Activated T-helper 2 cell treated with anti-CD3 and anti-CD28 coated beads, Interferon-gamma antibody, Interleukin-2, Interleukin-4, amounts not matched to agents 10 μg/mL and 5 μg/mL and 100 μg/mL, durations not matched to agents 14 hours and 24 hours and 36 hours (primary cell): ENCODE measurements around the gene ADORA2B. TPM values are rescaled to one million over a fixed set of nuclear protein-coding genes. Genes with fewer than 3 reads are reported as not detected.

Source experiments
- DNase-seq: peaks from one replicate; pipeline ENCODE4 v3.0.0; 2021; ENCODE audit warnings: low spot score
- H3K27ac Mint-ChIP-seq: one replicate; pipeline ENCODE4 v1.8.0; 2021; ENCODE audit warnings: mixed read lengths
- H3K27me3 Mint-ChIP-seq: one replicate; pipeline ENCODE4 v1.8.0; 2021; ENCODE audit warnings: low read depth, mixed read lengths
- H3K36me3 Mint-ChIP-seq: one replicate; pipeline ENCODE4 v1.8.0; 2021; ENCODE audit warnings: low read depth, mixed read lengths
- H3K4me1 Mint-ChIP-seq: one replicate; pipeline ENCODE4 v1.8.0; 2021; ENCODE audit warnings: low read depth, mixed read lengths
- H3K4me3 Mint-ChIP-seq: one replicate; pipeline ENCODE4 v1.8.0; 2021; ENCODE audit warnings: low read depth, mild to moderate bottlenecking, moderate library complexity, mixed read lengths
- H3K9me3 Mint-ChIP-seq: one replicate; pipeline ENCODE4 v1.8.0; 2021; ENCODE audit warnings: mixed read lengths
- intact Hi-C: fragments of 100-400 bp; cut with micrococcal nuclease; formaldehyde crosslinking; loops from one replicate; pipeline ENCODE4 v1.15.1; 2023
- total RNA-seq: library from RNA; stranded (reverse); gene quantifications from 2 replicates; pipeline ENCODE4 v1.2.3, GENCODE V29; 2022

ADORA2B gene
- total RNA-seq, 1 donor from 2014 or later, result 4.2 TPM

DNA sequence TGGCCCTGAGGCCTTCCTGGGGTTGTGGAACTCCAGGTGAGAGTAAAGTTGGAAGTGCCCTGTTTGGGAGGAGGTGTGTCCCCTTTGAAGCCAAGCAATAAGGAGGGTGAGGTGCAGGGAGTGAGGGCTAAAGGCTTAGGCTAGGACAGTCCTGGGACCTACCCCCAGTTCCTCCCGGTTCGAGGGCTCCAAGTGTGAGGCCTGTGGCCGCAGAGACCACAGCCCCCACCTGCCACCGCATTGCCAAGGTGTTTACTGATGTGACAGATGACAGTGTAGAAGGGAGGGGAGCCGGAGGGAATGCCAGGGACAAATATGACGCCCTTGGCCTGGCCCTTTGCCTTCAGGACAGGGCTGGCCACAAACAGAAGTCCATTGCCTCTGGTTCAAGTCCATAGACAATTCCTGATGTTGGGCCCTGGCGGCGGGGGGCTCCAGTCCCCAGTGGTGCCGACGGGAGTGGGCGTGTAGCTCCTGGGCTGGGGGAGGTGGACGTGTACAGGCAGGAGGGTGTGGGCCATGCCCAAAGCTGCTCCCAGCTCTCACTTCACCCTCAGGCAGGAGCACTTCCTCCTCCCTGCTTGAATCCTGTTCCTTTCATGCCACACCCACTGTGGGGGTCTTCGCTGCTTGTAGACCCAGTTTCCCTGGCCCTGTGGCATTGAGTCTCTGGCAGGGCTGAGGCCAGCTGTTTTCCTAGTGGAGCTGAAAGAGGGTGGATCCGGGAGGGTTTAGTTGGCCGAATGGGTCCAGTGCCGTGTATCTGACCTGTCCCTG, 3.2 kb downstream of the ADORA2B start:
- H3K27me3 Mint-ChIP-seq, result peaks cover 42% of the 10 kb centered on the region
- no peak overlapping the region for H3K4me3 Mint-ChIP-seq
- H3K36me3 Mint-ChIP-seq, result no peaks in the 10 kb centered on the region

DNA sequence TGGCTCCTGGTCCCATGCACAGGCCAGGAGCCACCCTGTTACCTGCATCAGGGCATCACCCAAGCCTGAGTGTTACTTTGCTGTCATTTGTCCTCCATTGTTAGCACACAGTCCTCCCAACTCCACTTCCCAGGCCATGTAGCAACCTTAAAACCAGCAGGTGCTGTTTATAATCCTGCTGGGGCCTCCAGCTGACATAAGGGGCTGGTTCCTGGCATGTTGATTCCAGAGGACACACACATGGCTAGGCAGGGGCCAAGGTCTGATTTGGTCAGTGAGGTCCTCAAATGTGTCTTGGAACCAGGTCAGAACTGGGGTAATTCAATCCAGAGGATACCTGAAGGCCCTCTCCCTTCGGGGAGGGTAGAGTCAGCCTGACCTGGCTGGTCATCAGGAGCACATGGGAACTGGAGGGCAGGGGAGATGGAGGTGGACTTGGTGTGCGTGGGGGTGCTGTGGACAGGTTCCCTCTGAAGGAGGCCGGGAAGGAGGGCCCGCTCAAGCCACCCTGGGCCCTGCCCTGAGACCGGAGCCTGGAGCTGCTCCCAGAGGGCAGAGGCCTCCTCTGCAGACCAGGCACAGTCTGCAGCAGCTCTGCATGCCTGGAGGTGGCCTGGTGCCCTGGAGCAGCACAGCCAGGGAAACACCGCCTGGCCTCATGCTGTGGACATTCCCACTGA, 6.6 kb downstream of the ADORA2B start:
- no peak overlapping the region for H3K27ac Mint-ChIP-seq
- no peak for DNase-seq
- no peak overlapping the region for H3K4me3 Mint-ChIP-seq
- peaks cover 13% of the 10 kb centered on the region for H3K4me1 Mint-ChIP-seq
- no peaks in the 10 kb centered on the region for H3K9me3 Mint-ChIP-seq
- H3K27me3 Mint-ChIP-seq, result peaks cover 38% of the 10 kb centered on the region
- intact Hi-C loops, result no loop called here
- no peaks in the 10 kb centered on the region for H3K36me3 Mint-ChIP-seq

More for the DNA sequence above, 3.2 kb downstream of the ADORA2B start:
- peaks cover 21% of the 10 kb centered on the region for H3K4me1 Mint-ChIP-seq
- intact Hi-C loops, result no loop called here
- no peak for DNase-seq
- H3K9me3 Mint-ChIP-seq, result no peaks in the 10 kb centered on the region
- H3K27ac Mint-ChIP-seq, result no peak overlapping the region

DNA sequence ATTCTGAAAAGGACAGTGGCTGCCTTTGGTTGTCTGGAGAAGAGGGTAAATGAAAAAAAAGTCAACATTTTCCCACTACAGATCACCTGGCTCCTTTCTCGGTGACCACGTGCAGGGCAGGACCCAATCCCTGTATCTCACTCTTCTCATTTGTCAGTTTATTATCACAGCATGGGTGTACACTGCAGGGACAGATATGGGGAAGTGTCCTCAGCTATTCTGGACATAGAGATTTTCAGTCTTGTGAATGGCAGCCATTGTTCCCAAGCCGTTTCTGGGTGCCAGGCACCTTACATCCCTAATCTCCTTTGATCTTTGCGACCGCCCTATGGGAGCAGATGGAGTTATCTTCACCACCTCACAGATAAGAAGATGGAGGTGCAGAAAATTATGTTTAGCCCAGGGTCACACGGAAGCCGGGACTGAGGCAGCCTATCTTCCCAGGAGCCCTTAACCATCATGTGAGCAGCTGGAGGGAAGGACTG, 7.2 kb downstream of the ADORA2B start:
- intact Hi-C loops, result no loop called here
- Mint-ChIP-seq H3K27me3 (peaks cover 34% of the 10 kb centered on the region), H3K4me3 (no peak overlapping the region), H3K4me1 (peaks cover 14% of the 10 kb centered on the region), H3K27ac (no peak overlapping the region), H3K36me3 (no peaks in the 10 kb centered on the region), H3K9me3 (no peaks in the 10 kb centered on the region)
- no peak for DNase-seq

DNA sequence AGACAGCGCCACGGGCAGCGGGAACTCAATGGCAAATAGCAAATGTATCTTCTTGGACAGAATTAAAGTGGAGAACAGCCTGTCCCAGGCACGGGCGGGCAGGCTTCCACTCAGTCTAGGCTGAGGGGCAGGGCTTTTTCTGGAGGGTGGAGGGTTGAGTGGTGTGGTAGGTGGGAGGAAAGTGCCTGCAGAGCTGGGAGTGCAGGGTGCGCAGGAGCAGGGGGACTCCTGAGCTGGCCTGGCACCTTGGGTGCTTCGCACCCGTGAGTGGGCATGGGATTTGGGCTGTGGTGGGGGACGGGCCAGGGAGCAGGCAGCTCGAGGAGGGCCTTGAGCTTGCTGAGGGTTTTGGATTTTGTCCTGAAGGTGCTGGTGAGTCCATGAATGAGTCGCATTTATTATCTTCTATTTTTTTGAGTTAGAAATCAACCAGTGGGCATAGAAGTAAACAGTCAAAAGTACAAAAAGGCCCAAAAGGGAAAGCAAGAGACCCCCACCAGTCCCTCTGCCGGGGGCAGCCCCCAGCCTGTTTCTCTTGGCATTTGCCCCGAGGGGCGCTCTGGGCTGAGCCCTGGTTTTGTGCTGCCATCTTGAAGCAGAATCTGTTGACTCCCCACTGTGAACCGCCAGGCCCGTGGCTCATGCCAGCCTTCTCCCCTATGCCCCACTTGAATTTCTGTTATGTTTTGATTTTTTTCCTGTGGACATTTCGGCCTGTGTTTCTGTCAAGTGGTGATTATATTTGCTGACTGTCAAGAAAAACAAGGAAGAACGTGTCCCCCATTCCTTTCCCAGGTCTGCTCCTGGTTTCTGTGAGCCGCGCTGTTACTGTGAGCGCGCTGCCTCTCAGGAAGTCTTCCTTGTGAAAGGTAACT, 8.2 kb downstream of the ADORA2B start:
- no peaks in the 10 kb centered on the region for H3K9me3 Mint-ChIP-seq
- H3K4me1 Mint-ChIP-seq, result peaks cover 21% of the 10 kb centered on the region
- no peak overlapping the region for H3K4me3 Mint-ChIP-seq
- peaks cover under 1% of the 10 kb centered on the region for H3K36me3 Mint-ChIP-seq
- intact Hi-C loops, result no loop called here
- peaks cover 27% of the 10 kb centered on the region for H3K27me3 Mint-ChIP-seq
- H3K27ac Mint-ChIP-seq, result no peak overlapping the region
- DNase-seq, result no peak

DNA sequence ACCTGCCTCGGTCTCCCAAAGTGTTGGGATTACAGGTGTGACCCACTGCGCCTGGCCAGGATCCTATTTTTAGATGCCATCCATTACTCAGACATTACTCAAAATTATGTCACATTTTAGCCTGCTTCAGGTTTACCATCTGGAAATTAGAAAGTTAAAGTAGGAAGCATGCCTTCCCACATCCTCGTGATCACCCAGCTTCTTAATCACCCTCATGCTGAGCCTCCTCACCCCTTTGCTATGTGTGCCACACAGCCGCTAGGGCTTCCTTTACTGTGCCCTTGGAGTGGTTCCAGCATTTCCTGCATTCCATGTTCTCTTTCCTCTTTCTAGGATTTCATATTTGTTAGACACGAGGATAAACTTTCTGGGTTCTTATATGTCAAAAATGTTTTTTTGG, 9.3 kb downstream of the ADORA2B start:
- Mint-ChIP-seq H3K36me3 (peaks cover 5% of the 10 kb centered on the region), H3K9me3 (no peaks in the 10 kb centered on the region), H3K4me1 (peaks cover 31% of the 10 kb centered on the region), H3K27me3 (peaks cover 29% of the 10 kb centered on the region), H3K27ac (no peak overlapping the region), H3K4me3 (no peak overlapping the region)
- intact Hi-C loops, result no loop called here
- DNase-seq, result no peak

DNA sequence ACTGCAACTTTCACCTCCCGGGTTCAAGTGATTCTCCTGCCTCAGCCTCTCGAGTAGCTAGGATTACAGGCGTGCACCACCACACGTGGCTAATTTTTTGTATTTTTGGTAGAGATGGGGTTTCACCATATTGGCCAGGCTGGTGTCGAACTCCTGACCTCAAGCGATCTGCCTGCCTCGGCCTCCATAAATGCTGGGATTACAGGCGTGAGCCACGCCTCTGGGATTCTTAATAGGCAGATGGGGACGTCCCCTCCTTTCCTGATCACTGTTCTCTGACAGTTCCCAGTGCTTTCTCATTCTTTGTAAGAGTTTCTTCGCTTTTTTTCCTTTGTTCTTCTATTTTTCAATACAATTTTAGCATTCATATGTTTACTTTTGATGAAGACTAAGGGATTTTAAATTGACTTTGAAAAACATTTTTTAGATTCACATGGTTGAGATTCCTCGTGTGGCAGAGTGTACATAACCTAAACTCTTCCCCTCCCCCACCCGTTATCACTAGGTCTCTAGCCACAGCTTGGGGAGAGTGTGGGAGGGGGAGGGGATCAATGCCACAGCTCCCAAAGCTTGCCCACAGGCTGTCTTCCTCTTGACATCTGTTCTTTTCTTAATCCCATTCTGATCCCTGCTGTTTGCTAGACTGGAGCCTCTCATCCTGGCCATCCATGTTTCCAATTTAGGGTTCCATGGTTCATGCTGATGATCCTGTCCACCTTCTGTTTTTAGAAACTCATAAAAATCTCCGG, 11.0 kb downstream of the ADORA2B start:
- peaks cover 5% of the 10 kb centered on the region for H3K36me3 Mint-ChIP-seq
- H3K27me3 Mint-ChIP-seq, result peaks cover 20% of the 10 kb centered on the region
- intact Hi-C loops, result loop anchor here (2.0 kb wide), 1 partner anchor 71 kb away; no protein-coding TSS in a partner anchor
- peaks cover 37% of the 10 kb centered on the region for H3K4me1 Mint-ChIP-seq
- no peak overlapping the region for H3K27ac Mint-ChIP-seq
- H3K9me3 Mint-ChIP-seq, result no peaks in the 10 kb centered on the region
- no peak overlapping the region for H3K4me3 Mint-ChIP-seq
- DNase-seq, result no peak

DNA sequence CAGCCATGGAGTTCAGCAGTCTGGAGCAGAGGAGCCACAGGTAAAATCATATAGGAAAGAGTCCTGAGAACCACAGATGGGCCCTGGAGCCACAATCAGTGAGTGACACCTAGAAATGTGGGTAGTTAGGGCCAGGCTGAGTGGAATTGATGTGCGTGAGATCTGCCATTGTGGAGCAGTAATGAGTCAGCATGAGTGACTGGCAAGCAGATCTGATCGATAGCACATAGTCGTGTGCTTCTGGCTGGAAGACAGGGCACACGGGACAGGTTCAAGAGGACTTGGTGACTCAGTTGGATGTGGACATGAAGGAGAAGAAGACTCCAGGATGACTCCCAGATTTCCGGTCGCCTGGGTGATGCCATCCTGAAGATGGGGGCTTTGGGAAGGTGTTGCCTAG, 12.3 kb downstream of the ADORA2B start:
- intact Hi-C loops, result loop anchor here (2.0 kb wide), 1 partner anchor 70 kb away; no protein-coding TSS in a partner anchor
- Mint-ChIP-seq H3K9me3 (no peaks in the 10 kb centered on the region), H3K36me3 (peaks cover 5% of the 10 kb centered on the region), H3K4me3 (no peak overlapping the region), H3K4me1 (peaks cover 37% of the 10 kb centered on the region), H3K27ac (no peak overlapping the region), H3K27me3 (peaks cover 24% of the 10 kb centered on the region)
- DNase-seq, result peak; percentile 46

DNA sequence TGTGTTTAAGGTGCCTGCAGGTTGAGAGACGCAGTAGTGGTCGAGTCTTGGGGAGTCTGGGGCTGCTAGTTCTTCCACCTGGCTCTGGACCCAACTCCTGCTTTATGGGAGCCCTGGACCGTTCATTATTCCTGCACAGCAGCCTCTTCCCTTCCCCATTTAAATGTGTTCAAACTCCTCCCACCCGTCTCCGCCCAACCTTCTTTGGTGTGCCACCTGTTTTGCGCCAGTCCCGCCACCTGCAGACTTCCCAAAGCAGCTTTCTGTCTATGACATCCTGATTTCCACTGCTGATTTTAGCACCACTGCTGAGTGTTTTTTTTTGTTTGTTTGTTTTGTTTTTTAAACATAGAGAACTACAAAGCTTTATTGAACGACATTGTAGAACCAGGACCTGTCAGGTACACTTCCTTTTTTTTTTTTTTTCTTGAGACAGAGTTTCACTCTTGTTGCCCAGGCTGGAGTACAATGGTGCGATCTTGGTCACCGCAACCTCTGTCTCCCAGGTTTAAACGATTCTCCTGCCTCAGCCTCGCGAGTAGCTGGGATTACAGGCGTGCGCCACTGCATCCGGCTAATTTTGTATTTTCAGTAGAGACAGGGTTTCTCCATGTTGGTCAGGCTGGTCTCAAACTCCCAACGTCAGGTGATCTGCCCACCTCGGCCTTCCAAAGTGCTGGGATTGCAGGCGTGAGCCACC, 12.8 kb downstream of the ADORA2B start:
- Mint-ChIP-seq H3K4me1 (peaks cover 37% of the 10 kb centered on the region), H3K27ac (no peak overlapping the region), H3K4me3 (no peak overlapping the region), H3K36me3 (peaks cover 5% of the 10 kb centered on the region), H3K27me3 (peaks cover 19% of the 10 kb centered on the region), H3K9me3 (no peaks in the 10 kb centered on the region)
- intact Hi-C loops, result loop anchor here (2.0 kb wide), 1 partner anchor 69 kb away; no protein-coding TSS in a partner anchor
- no peak for DNase-seq

DNA sequence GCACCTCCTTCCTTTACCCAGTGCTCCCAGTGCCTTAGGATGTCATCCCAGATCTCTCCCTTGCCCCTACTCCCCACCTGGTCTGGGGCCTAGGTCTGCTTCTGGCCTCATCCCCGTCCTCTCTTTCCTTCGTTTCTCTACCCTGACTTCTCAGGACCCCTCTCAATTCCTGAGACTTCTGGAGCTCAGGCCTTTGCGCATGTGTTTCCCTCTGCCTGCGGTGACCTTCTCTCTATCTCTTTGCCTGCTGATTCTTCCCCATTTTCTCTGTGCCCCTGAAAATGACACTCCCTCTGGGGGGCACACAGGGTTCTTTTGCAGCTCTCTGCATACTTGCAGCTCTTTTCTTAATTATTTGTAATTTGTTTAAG, 13.5 kb downstream of the ADORA2B start:
- Mint-ChIP-seq H3K9me3 (no peaks in the 10 kb centered on the region), H3K4me3 (peak overlapping the region; percentile 37), H3K27ac (peak overlapping the region; percentile 43), H3K4me1 (peaks cover 37% of the 10 kb centered on the region), H3K27me3 (peaks cover 18% of the 10 kb centered on the region), H3K36me3 (peaks cover 5% of the 10 kb centered on the region)
- intact Hi-C loops, result no loop called here
- no peak for DNase-seq

DNA sequence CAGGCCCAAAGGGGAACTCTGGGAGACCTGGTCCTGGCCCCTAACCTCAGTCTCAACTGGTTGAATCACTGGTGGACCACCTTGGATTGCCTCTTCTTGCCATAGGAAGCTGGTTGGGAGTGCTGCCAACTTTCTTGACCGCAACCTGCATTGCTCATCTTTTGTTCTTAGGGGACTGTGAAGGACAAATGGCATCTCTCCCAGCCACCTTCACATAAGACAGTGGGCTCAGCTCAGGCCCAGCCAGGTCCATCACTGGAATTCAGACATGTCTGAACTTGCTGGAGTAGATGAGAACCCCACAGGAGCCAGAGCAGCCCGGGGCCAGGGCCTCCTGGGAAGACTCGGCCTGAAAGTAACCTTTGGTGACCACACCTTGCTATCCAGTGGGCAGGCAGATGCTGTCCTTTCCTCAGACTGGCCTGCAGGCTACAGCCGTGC, 18.8 kb downstream of the ADORA2B start:
- H3K4me1 Mint-ChIP-seq, result peaks cover 19% of the 10 kb centered on the region
- no peak overlapping the region for H3K27ac Mint-ChIP-seq
- no peaks in the 10 kb centered on the region for H3K9me3 Mint-ChIP-seq
- intact Hi-C loops, result no loop called here
- no peak for DNase-seq
- peaks cover 27% of the 10 kb centered on the region for H3K27me3 Mint-ChIP-seq
- H3K4me3 Mint-ChIP-seq, result no peak overlapping the region
- no peaks in the 10 kb centered on the region for H3K36me3 Mint-ChIP-seq

DNA sequence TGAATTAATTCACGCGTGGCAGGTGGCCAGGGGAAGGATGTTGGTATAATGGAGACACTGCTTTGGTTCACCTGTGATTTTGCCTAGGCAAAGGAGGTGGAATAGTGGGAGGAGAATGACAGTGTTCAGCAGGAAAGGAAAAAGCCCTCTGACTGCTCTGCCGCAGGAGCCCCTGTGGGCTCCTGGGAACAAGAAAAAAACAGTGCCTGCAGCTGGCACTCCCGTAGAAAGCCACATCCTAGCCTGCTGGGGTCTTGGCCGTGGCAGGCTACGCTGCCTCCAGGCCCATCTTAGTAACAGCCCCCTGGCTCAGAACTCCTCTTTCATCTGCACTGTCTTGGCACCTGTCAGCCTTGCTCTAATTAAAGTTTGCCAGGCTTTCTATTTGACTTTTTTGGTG, 20.6 kb downstream of the ADORA2B start:
- Mint-ChIP-seq H3K4me1 (peaks cover 8% of the 10 kb centered on the region), H3K36me3 (no peaks in the 10 kb centered on the region), H3K4me3 (no peak overlapping the region), H3K27me3 (peaks cover 35% of the 10 kb centered on the region), H3K27ac (no peak overlapping the region), H3K9me3 (no peaks in the 10 kb centered on the region)
- intact Hi-C loops, result no loop called here
- no peak for DNase-seq
